ENCODE data around the gene JAKMIP1. TPM values are rescaled to one million over a fixed set of nuclear protein-coding genes. Genes with fewer than 3 reads are reported as not detected.

JAKMIP1 gene
- total RNA-seq, 2 experiments from 2014 or later = 4.0 to 5.1 TPM

DNA sequence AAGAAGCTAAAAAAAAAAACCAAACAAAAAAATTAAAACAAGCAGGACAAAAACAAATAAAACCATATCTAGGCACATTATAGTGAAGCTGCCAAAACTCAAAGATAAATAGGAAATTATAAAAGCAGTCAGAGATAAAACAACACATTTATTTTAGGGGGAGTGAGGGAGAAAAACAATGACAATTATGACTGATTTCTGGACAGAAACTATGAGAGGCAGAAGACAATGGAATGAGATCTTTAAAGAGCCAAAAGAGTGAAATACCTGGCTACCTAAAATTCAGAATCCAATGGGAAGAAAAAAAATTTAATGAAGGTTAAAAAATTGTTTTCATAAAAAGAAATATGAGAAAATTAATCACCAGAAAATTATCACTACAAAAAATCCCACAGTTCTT is 215.5 kb downstream of the JAKMIP1 start:
- H2AFZ ChIP-seq (ENCODE audit: low read length) = no peak overlapping the region
- no peaks in the 10 kb centered on the region for H3K36me3 ChIP-seq (ENCODE audit: insufficient read depth, low read length)
- no peak for DNase-seq (ENCODE audit: low spot score)
- no peaks in the 10 kb centered on the region for H3K79me2 ChIP-seq (ENCODE audit: insufficient read depth, low read depth, low read length)
- no peaks in the 10 kb centered on the region for H3K4me1 ChIP-seq (ENCODE audit: insufficient read depth, low read length, poor library complexity, severe bottlenecking)
- H3K9me2 ChIP-seq (ENCODE audit: insufficient read depth, low read length) = no peaks in the 10 kb centered on the region
- H4K20me1 ChIP-seq (ENCODE audit: insufficient read depth, low read length) = no peaks in the 10 kb centered on the region
- CTCF ChIA-PET (ENCODE audit: unreplicated experiment) = no interaction called here
- H3K9me3 ChIP-seq (ENCODE audit: low read length) = peaks cover 7% of the 10 kb centered on the region; the same call in 1 of the 2 replicates
- POLR2A ChIA-PET = no interaction called here
- no peak overlapping the region for H3K4me2 ChIP-seq (ENCODE audit: low read length)
- TF ChIP-seq CTCF (conservative IDR thresholded peaks at IDR 0.05; ENCODE audit: low read length) = no peak
- no peak for TF ChIP-seq EZH2phosphoT487 (IDR thresholded peaks at IDR 0.05; ENCODE audit: borderline replicate concordance, low read depth, low read length)
- BruUV-seq (replicated peaks) = no TSS peak
- H3K27ac ChIP-seq (ENCODE audit: low read depth, low read length, poor library complexity, severe bottlenecking) = no peak overlapping the region
- intact Hi-C loops (cut with micrococcal nuclease; ENCODE audit: unreplicated experiment) = no loop called here
- H3K4me3 ChIP-seq (ENCODE audit: low read depth, low read length, poor library complexity, severe bottlenecking) = no peak overlapping the region

GRCh38 chr4:5982156-5982973 is 218.0 kb downstream of the JAKMIP1 start:
- H4K20me1 ChIP-seq (ENCODE audit: insufficient read depth, low read length) = no peaks in the 10 kb centered on the region
- no peaks in the 10 kb centered on the region for H3K4me1 ChIP-seq (ENCODE audit: insufficient read depth, low read length, poor library complexity, severe bottlenecking)
- no peaks in the 10 kb centered on the region for H3K9me2 ChIP-seq (ENCODE audit: insufficient read depth, low read length)
- no peaks in the 10 kb centered on the region for H3K36me3 ChIP-seq (ENCODE audit: insufficient read depth, low read length)
- intact Hi-C loops (cut with micrococcal nuclease; ENCODE audit: unreplicated experiment) = no loop called here
- BruUV-seq (replicated peaks) = no TSS peak
- no peak overlapping the region for H3K4me3 ChIP-seq (ENCODE audit: low read depth, low read length, poor library complexity, severe bottlenecking)
- no peak for TF ChIP-seq EZH2phosphoT487 (IDR thresholded peaks at IDR 0.05; ENCODE audit: borderline replicate concordance, low read depth, low read length)
- TF ChIP-seq CTCF (conservative IDR thresholded peaks at IDR 0.05; ENCODE audit: low read length) = no peak
- H3K9me3 ChIP-seq (ENCODE audit: low read length) = peaks cover 7% of the 10 kb centered on the region; the same call in 1 of the 2 replicates
- ChIA-PET POLR2A (no interaction called here), CTCF (ENCODE audit: unreplicated experiment) (no interaction called here)
- no peak overlapping the region for H3K27ac ChIP-seq (ENCODE audit: low read depth, low read length, poor library complexity, severe bottlenecking)
- no peak for DNase-seq (ENCODE audit: low spot score)
- no peaks in the 10 kb centered on the region for H3K79me2 ChIP-seq (ENCODE audit: insufficient read depth, low read depth, low read length)
- H3K4me2 ChIP-seq (ENCODE audit: low read length) = no peak overlapping the region
- no peak overlapping the region for H2AFZ ChIP-seq (ENCODE audit: low read length)

- H3K4me3 ChIP-seq (ENCODE audit: low read depth, low read length, poor library complexity, severe bottlenecking) = no peak overlapping the region
- peaks cover 7% of the 10 kb centered on the region; the same call in 1 of the 2 replicates for H3K9me3 ChIP-seq (ENCODE audit: low read length)
- TF ChIP-seq EZH2phosphoT487 (IDR thresholded peaks at IDR 0.05; ENCODE audit: borderline replicate concordance, low read depth, low read length) = no peak
- peak; percentile 26; the same call in 1 of the 2 replicates for TF ChIP-seq CTCF (conservative IDR thresholded peaks at IDR 0.05; ENCODE audit: low read length)
- no peak overlapping the region for H2AFZ ChIP-seq (ENCODE audit: low read length)
- BruUV-seq (replicated peaks) = no TSS peak
- H3K27ac ChIP-seq (ENCODE audit: low read depth, low read length, poor library complexity, severe bottlenecking) = no peak overlapping the region
- no peaks in the 10 kb centered on the region for H4K20me1 ChIP-seq (ENCODE audit: insufficient read depth, low read length)
- no peaks in the 10 kb centered on the region for H3K79me2 ChIP-seq (ENCODE audit: insufficient read depth, low read depth, low read length)
- no peaks in the 10 kb centered on the region for H3K4me1 ChIP-seq (ENCODE audit: insufficient read depth, low read length, poor library complexity, severe bottlenecking)
- ChIA-PET CTCF (ENCODE audit: unreplicated experiment) (no interaction called here), POLR2A (no interaction called here)
- no peak for DNase-seq (ENCODE audit: low spot score)
- intact Hi-C loops (cut with micrococcal nuclease; ENCODE audit: unreplicated experiment) = no loop called here
- H3K4me2 ChIP-seq (ENCODE audit: low read length) = no peak overlapping the region
- no peaks in the 10 kb centered on the region for H3K9me2 ChIP-seq (ENCODE audit: insufficient read depth, low read length)
- H3K36me3 ChIP-seq (ENCODE audit: insufficient read depth, low read length) = no peaks in the 10 kb centered on the region
These were observed 219.8 kb downstream of the JAKMIP1 start for GRCh38 chr4:5980436-5981155.

Data from OCI-LY7 (cell line).